HG03060 (cell line): Measurements from ENCODE around the gene ADCK1.
"Not testable (repeated sequence)": the region's sequence is repeated elsewhere in the genome, so short reads cannot be mapped to it uniquely, and the experiment has no call there.

ENCODE experiments used
- ATAC-seq: cut with Tn5 transposase; IDR thresholded peaks from one replicate; pipeline ENCODE4 v1.9.1; 2021; ENCODE audit warnings: low read depth, moderate number of reproducible peaks; ENCODE audit not compliant: unreplicated experiment

ADCK1 gene

DNA sequence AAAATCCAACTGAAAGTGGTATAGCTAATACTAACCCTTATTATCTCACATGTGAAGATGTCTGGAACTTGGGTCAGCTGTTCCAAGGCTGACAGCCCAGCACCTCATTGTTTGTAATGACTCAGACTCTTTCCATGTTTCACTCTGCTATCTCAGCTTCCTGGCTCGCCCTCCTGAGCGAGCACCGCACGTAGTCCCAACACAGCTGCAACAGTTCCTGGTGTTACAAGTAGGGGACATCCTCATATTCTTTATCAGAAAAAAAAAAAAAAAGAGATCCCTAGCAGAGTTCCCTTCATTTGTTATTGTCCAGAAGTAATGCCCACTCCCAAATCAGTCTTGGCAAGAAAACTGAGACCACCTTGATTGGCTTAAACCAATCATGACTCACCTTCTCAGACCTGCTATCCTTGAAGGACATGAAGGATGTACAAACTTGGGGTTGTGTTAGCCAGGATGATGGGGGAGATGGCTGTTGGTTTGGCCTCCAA, 92.5 kb downstream of the ADCK1 start:
- no peak for ATAC-seq

- ATAC-seq = no peak
These were observed 93.1 kb downstream of the ADCK1 start for GRCh38 chr14:77892890-77893484.

- ATAC-seq = no peak
These were observed 97.5 kb downstream of the ADCK1 start for GRCh38 chr14:77897374-77897773.

GRCh38 chr14:77902811-77903210, 102.9 kb downstream of the ADCK1 start:
- no peak for ATAC-seq

- no peak for ATAC-seq
These were observed 103.3 kb downstream of the ADCK1 start for GRCh38 chr14:77903221-77903620.

GRCh38 chr14:77903937-77904617, 104.2 kb downstream of the ADCK1 start:
- ATAC-seq = no peak

DNA sequence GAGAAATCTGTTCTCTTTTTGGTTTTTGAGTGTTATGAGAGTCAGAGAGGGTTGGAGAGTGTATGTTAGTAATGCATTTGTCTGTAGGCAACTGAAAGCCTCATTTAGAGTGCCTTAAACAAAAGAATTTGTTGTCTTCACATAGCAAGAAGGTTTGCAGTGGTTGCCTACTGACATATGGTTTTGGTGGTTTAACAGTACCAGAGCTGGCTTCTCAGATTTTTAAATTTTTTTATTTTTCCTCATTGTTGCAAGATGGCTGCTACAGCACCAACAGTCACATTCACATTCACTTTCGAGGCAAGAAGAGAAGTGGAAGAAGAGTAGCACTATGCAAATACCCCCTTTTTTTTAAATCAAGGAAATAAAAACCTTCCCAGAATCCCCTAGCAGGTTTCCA, 106.5 kb downstream of the ADCK1 start:
- ATAC-seq = no peak

GRCh38 chr14:77908847-77909246, 108.9 kb downstream of the ADCK1 start:
- ATAC-seq = no peak

DNA sequence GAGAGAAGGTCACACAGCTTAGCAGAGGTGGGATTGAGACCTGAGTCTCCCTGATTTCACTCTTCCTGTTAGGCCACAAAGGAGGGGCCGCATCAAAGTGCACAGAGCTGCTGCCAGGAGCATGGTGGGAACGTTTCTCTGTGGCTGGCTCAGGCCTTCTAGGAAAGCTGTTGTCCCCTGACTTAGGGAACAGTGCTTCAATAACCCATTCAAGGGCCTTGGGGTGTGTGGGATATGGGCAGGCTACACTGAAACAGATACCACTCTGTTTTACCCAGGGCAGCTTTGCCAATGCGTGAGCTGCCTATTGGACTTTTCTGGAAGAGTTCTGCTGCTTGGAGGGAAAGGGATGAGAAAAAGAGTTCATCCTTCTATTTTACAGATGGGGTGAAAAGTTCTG, 110.0 kb downstream of the ADCK1 start:
- no peak for ATAC-seq

GRCh38 chr14:77910506-77910905, 110.6 kb downstream of the ADCK1 start:
- ATAC-seq = no peak

DNA sequence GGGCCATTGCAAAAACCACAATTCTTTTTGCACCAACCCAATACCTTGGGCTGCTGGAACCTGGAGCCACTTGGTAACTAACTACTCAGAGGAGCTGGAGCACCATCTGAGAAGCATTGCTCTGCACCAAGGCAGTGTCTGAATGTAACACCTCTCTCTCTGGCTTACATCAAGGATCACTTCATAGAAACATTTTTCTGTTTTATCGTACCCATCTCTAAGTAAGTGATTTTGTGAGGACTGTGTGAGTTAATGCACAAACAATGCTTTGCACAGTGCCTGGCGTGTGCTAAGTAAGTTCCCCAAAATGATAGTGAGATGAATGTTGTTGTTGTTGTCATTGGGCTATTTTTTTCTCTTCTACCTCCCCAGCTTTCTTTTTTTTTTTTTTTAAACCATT, 111.4 kb downstream of the ADCK1 start:
- ATAC-seq = no peak

- no peak for ATAC-seq
These were observed 113.0 kb downstream of the ADCK1 start for GRCh38 chr14:77912754-77913556.

DNA sequence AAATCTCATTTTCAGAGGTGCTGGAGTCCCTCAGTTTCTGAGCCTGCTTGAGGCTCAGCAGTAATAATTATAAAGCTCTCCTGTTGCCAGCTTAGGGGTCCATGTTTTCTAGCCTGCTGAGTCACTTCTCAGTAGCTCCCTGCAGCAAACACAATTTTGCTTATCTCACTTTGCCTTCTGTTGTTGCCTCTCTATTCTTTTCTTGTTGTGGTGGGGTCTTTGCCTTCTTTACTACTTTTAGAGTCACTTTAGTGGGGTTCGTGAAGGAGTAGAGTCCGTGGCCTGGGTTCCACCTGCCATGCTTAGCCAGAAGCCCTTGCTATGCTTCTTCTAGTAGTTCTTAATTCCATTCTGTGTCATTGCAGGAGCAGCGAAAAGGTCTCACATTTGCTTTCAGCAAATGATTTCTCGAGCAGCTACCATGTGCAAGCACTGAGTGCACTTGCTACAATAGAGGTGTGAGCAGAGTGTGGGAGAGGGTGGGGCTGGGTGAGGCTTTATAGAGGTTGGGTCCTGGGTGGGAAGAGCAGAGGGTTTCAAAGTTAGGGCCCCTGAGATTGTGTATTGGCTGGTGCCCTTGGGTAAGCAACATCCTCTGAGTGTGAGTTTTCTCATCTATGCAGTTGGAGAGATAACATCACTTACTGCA, 114.3 kb downstream of the ADCK1 start:
- ATAC-seq = no peak

- ATAC-seq = not testable (repeated sequence)
These were observed 115.5 kb downstream of the ADCK1 start for GRCh38 chr14:77915390-77915789.

- no peak for ATAC-seq
These were observed 117.7 kb downstream of the ADCK1 start for GRCh38 chr14:77917491-77918201.

- ATAC-seq = no peak
These were observed 118.5 kb downstream of the ADCK1 start for GRCh38 chr14:77918448-77918847.

GRCh38 chr14:77920312-77920711, 120.4 kb downstream of the ADCK1 start:
- no peak for ATAC-seq

GRCh38 chr14:77921818-77922217, 121.9 kb downstream of the ADCK1 start:
- ATAC-seq = no peak

- ATAC-seq = no peak
These were observed 123.4 kb downstream of the ADCK1 start for GRCh38 chr14:77923131-77923936.
